ENCODE measurements around the gene SCUBE3.

The SCUBE3 gene

GRCh38 chr6:35297601-35298481, 84.1 kb downstream of the SCUBE3 start, which contains the start of gene DEF6:
Gene DEF6 (plus strand): TSS chr6:35297818. CDS start chr6:35297857, 39 bp downstream.
- peaks cover 5% of the 10 kb centered on the region for H3K36me3 Mint-ChIP-seq (ENCODE audit: low read depth)
- H3K27me3 Mint-ChIP-seq (ENCODE audit: low read depth): peaks cover 3% of the 10 kb centered on the region
- peaks cover 5% of the 10 kb centered on the region for H3K4me1 Mint-ChIP-seq
- no peaks in the 10 kb centered on the region for H3K9me3 Mint-ChIP-seq
- H3K27ac Mint-ChIP-seq: peak within 1 kb of the TSS in 1 of 3 experiments; percentile 33
- peak within 1 kb of the TSS; percentile 30 to 55 (median 53) for H3K4me3 Mint-ChIP-seq
- TF ChIP-seq CTCF (IDR thresholded peaks at IDR 0.05; ENCODE audit: unreplicated experiment in 3 of 3): peak; percentile 69 to 80 (median 73)

- no peaks in the 10 kb centered on the region for H3K9me3 Mint-ChIP-seq
- H3K36me3 Mint-ChIP-seq (ENCODE audit: low read depth): peaks cover 5% of the 10 kb centered on the region
- peaks cover 3% of the 10 kb centered on the region for H3K27me3 Mint-ChIP-seq (ENCODE audit: low read depth)
- peak overlapping the region in 1 of 3 experiments; percentile 45 for H3K4me3 Mint-ChIP-seq
- no peak for TF ChIP-seq CTCF (IDR thresholded peaks at IDR 0.05; ENCODE audit: unreplicated experiment in 3 of 3)
- H3K27ac Mint-ChIP-seq: no peak overlapping the region
- H3K4me1 Mint-ChIP-seq: peaks cover 9% of the 10 kb centered on the region
These were observed 84.9 kb downstream of the SCUBE3 start for GRCh38 chr6:35298625-35299140.

GRCh38 chr6:35299674-35300073, 85.9 kb downstream of the SCUBE3 start:
- no peak for TF ChIP-seq CTCF (IDR thresholded peaks at IDR 0.05; ENCODE audit: unreplicated experiment in 3 of 3)
- Mint-ChIP-seq H3K27me3 (ENCODE audit: low read depth) (peaks cover 3% of the 10 kb centered on the region), H3K4me1 (peaks cover 9% of the 10 kb centered on the region), H3K27ac (no peak overlapping the region), H3K9me3 (no peaks in the 10 kb centered on the region), H3K4me3 (no peak overlapping the region), H3K36me3 (ENCODE audit: low read depth) (no peaks in the 10 kb centered on the region)

- Mint-ChIP-seq H3K4me3 (no peak overlapping the region), H3K27ac (no peak overlapping the region), H3K4me1 (peaks cover 9% of the 10 kb centered on the region), H3K27me3 (ENCODE audit: low read depth) (peaks cover 3% of the 10 kb centered on the region), H3K9me3 (no peaks in the 10 kb centered on the region), H3K36me3 (ENCODE audit: low read depth) (no peaks in the 10 kb centered on the region)
- no peak for TF ChIP-seq CTCF (IDR thresholded peaks at IDR 0.05; ENCODE audit: unreplicated experiment in 3 of 3)
These were observed 87.1 kb downstream of the SCUBE3 start for GRCh38 chr6:35300848-35301247.
